HG03575 (cell line): Measurements from ENCODE around the gene EGLN3.
"Not testable (repeated sequence)": the region's sequence is repeated elsewhere in the genome, so short reads cannot be mapped to it uniquely, and the experiment has no call there.

Experiments used
- ATAC-seq: cut with Tn5 transposase; IDR thresholded peaks from one replicate; pipeline ENCODE4 v1.9.1; 2021; ENCODE audit not compliant: unreplicated experiment, insufficient number of reproducible peaks, low FRiP score; ENCODE audit errors: extremely low read depth

Gene EGLN3

GRCh38 chr14:33950320-33951182 lies at the start of gene EGLN3:
Gene EGLN3 (minus strand): TSS chr14:33951074. CDS start chr14:33950752, 322 bp downstream.
- no peak for ATAC-seq

DNA sequence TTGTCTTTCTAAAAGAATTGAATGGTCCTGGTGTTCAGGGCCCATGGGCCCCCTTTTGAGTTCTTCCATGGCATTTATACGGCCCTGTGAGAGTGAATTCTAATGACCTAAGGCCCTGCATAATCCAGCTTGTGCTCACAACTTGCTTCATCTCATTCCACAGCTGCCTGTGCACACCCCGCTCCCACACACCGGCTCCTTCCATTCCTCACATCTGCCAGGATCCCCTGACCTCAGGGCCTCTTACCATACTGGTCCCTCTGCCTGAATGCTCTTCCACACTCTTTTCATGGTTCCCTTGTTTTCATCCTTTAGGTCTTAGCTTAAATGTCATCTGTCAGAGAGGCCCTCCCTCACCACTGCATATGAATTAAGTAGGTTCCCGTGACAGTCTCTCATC lies 49.5 kb upstream of the EGLN3 start:
- ATAC-seq: no peak

DNA sequence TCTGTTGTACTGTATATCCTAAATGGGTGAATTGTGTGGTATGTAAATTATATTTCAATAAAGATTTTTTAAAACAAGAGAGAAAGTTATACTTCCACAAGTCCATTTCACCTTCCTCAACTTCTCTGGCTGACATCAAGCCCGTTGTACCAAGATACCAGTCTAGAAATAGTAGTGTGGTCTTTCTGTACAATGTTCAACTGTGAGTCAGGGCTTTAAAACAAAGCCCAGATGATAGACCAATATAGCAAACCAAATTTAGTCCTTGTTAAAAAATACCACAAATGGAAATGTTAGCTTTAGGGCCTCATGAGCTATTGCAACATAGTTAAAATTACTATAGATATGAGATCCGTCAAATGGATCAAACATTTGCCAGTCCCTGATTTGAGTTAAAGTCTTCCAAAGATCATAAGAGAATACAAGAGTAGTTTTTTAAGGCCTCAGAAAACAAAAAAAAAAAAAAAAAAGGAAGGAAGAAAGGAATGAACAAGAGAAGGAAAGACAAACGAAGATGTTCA lies 49.0 kb upstream of the EGLN3 start:
- ATAC-seq: no peak

GRCh38 chr14:33997611-33998010 lies 46.7 kb upstream of the EGLN3 start:
- no peak for ATAC-seq

DNA sequence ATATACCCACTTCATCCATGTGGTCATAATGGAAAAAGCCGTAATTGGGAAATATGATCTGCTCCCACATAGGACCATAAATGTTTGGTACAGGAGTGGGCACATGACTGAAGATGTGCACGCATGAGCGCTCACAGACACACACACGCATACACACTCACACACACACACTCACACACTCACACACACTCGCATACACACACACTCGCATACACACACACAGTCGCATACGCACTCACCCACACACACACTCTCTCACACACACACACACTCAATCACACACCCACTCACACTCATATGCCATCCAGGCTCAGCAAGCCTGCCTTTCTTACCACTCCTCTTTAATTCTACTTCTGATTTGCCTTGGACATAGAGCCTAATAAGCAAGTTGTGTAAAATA lies 45.6 kb upstream of the EGLN3 start:
- no peak for ATAC-seq

GRCh38 chr14:33993246-33993645 lies 42.4 kb upstream of the EGLN3 start:
- no peak for ATAC-seq

- no peak for ATAC-seq
Measured at GRCh38 chr14:33992274-33993007, 41.6 kb upstream of the EGLN3 start.

GRCh38 chr14:33990790-33991189 lies 39.9 kb upstream of the EGLN3 start:
- no peak for ATAC-seq

DNA sequence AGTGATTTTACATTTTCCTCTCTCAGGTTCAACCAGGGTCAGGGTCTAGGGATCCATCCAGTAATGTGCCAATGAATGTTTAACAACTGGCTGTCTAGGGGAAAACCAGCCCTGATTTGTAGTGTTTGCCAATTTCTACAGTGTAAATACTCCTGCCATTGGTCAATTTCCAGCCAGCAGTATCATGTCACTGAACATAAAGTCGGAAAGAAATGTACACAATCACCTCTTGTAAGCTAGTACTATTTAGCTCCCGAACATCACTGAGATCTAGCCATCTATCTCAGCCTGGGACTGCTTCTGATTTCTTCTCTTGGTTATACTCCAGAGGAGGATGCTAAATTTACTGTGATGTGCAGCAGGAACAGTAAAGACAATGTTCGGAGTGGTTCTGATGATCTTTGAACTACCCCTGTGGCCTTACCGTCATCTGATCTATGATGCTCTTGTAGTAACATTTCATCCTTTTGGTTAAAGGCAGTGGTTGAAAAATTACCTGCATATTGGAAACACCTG lies 36.7 kb upstream of the EGLN3 start:
- ATAC-seq: no peak

- ATAC-seq: no peak
Measured at GRCh38 chr14:33986804-33987203, 35.9 kb upstream of the EGLN3 start.

- no peak for ATAC-seq
Measured at GRCh38 chr14:33985242-33985641, 34.4 kb upstream of the EGLN3 start.

DNA sequence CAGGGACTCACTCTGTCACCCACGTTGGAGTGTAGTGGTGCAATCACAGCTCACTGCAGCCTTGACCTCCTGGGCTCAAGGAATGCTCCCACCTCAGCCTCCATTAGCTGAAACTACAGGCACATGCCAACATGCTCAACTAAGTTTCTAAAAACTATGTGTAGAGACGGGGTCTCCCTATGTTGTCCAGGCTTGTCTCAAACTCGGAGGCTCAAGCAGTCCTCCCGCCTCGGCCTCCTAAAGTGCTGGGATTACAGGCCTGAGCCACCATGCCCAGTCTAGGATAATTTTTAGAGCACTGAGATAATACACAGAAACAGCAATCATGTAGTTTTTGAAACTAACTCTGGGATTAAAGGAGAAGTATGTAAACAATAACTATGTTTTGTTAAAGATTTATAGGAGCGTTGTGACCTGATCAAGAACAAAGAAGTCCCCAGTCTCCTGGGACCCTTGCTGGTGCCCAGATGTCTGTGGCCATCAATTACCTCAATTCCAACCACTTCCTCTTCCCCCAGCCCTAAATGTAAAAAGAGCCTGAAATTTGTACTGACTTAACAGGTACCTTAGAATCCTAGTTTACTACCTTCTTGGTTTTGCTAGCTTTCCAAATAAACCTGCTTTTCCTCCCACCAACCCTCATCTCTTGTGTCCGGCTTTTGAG lies 28.9 kb upstream of the EGLN3 start:
- ATAC-seq: no peak

DNA sequence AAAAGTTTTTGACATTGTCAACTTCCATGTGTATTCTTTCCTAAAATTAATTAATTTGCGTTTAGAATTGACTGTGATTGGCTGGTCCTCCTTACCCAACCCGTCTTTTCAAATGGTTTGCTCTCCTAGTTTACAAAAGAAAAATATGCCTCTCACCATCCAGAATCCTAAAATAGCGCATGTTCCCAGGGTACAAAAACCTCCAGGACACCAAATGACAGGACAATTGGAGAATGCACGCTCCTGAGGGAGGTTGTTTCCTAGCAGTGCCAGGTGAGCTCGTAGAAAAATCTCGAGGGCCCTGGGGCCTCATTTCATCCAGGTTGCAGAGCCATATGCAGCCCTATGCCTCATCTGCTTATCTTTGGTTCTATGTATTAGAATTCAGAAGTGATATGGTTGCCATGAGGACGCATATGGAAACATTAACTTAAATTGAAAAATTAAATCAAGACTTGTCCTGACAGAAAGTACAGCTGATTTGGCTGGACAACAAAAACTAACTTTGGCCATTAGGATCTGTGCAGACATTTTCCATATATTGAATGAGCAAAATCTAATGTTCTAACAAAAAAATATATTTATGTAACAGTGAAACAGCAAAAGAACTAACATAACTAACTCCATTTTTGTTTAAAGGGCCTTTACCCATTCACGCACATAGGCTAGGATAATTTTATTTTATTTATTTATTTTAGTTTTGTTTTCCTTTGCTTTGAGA lies 28.2 kb upstream of the EGLN3 start:
- ATAC-seq: no peak

DNA sequence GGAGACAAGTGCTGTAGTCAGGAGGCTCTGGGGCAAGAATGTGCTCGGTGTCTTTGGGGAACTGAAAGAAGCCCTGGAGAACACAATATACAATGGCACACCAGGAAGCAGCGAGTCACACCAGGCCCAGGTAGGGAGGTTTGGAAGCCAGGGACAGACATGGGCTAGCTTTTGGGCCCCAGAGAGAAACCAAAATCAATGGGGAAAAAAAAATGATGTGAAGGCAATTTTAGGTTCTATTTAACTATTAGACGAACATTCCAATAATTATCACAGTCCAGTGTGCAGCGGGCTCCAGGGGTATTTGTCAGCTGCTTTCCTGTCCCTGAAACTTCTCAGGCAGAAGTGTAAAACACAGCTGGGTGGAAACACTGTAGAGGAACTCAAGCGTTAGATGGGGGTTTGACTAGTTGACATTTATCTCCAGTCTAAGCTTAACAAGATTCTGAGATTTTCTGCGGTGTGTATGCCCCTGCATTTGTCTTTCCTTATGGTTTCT lies 21.8 kb upstream of the EGLN3 start:
- ATAC-seq: peak; percentile 71

DNA sequence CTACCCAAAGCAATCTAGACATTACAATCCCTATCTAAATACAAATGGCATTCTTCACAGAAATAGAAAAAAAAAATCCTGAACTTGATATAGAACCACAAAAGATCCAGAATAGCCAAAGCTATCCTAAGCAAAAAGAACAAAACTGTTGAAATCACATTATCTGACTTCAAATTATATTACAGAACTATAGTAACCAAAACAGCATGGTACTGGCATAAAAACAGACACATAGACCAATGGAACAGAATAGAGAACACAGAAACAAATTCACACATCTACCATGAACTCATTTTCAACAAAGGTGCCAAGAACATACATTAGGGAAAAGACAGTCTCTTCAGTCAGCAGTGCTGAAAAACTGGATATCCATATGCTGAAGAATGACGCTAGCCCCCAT lies 19.0 kb upstream of the EGLN3 start:
- not testable (repeated sequence) for ATAC-seq

GRCh38 chr14:33968722-33969121 lies 17.8 kb upstream of the EGLN3 start:
- no peak for ATAC-seq

DNA sequence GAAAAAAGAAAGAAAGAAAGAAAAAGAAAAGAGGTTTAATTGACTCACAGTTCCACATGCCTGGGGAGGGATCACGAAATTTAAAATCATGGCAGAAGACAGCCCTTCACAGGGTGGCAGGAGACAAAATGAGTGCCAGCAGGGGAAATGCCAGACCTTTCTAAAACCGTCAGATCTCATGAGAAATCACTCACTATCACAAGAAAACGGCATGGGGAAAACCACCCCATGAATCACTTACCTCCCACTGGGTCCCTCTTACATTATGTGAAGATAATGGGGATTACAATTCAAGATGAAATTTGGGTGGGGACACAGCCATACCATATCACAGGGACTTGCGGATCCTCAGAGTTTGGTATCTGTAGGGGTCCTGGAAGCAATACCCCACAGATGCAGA lies 16.3 kb upstream of the EGLN3 start:
- no peak for ATAC-seq

DNA sequence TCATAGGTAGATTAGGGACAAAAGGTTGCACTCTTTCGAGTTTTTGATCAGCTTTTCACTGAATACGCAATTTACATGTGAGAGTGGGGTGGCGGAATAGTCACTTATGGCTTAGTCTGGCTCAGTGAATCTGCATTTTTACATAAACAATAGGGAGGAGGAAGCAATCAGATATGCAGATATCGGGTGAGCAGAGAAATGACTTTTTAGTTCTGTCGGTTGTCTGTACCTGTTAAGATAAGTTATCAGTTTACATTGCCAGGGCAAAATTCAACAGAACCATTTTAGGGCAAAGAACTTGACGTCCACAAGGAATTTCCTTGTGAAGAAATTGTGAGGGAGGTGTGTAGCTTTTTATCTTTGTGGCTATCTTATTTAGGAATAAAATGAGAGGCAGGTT lies 15.4 kb upstream of the EGLN3 start:
- ATAC-seq: no peak
